Heart right ventricle (tissue), 16 donors: ENCODE results near the gene LRCH4. TPM values are rescaled to one million over a fixed set of nuclear protein-coding genes. Genes with fewer than 3 reads are reported as not detected.

Source experiments
- ATAC-seq, 8 donors: fragments of 200-7000 bp; cut with Tn5 transposase; one replicate each; pipeline ENCODE4 v1.9.1; 2020; ENCODE audit warnings: mild to moderate bottlenecking in 8 of 8, moderate library complexity in 8 of 8, moderate number of reproducible peaks in 1 of 8
- DNase-seq, 2 donors: peaks; one replicate each; pipeline ENCODE4 v3.0.0-alpha.2; 2020
- H3K27ac ChIP-seq, 10 donors: fragments of 200-600 bp; sonication (generic) in 2 of 10; one replicate each; pipeline versions ENCODE4 v1.5.0 to v1.8.0; 2020 to 2022; ENCODE audit warnings: mild to moderate bottlenecking in 3 of 10
- H3K27me3 ChIP-seq, 7 donors: fragments of 200-600 bp; one replicate each; pipeline ENCODE4 v1.8.0; 2021 to 2022; ENCODE audit warnings: mild to moderate bottlenecking in 2 of 7
- H3K36me3 ChIP-seq, 9 donors: fragments of 200-600 bp; sonication (generic) in 1 of 9; one replicate each; pipeline versions ENCODE4 v1.5.0 to v1.8.0; 2020 to 2022; ENCODE audit warnings: mild to moderate bottlenecking in 2 of 9
- H3K4me1 ChIP-seq, 9 donors: fragments of 200-600 bp; sonication (generic) in 1 of 9; one replicate each; pipeline versions ENCODE4 v1.5.0 to v1.8.0; 2020 to 2022; ENCODE audit warnings: mild to moderate bottlenecking in 4 of 9
- H3K4me3 ChIP-seq, 10 donors: fragments of 200-600 bp; sonication (generic) in 2 of 10; one replicate each; pipeline versions ENCODE4 v1.5.0 to v1.8.0; 2020 to 2022; ENCODE audit warnings: mild to moderate bottlenecking in 7 of 10, moderate library complexity in 2 of 10
- H3K9me3 ChIP-seq, 11 donors: fragments of 200-600 bp in 10 of 11; sonication (generic) in 2 of 11; one replicate each; pipeline versions ENCODE4 v1.5.0 to v1.8.0; 2013 to 2022; ENCODE audit warnings: mild to moderate bottlenecking in 2 of 11, control low read depth in 1 of 11, moderate library complexity in 1 of 11
- CTCF ChIP-seq, 9 donors: fragments of 200-600 bp; sonication (generic) in 2 of 9; IDR thresholded peaks; one replicate each; pipeline versions ENCODE4 v1.5.0 to v1.8.0; 2021 to 2022; ENCODE audit warnings: antibody characterized with exemption in 9 of 9, mild to moderate bottlenecking in 5 of 9, moderate library complexity in 1 of 9
- WGBS, 2 donors: extraction: QIAGEN DNeasy Blood & Tissue Kit; methylation state at CpG; one replicate each; pipeline ENCODE4 v1.1.7; 2013; ENCODE audit warnings: inconsistent platforms in 1 of 2; 5-methylcytosine and 5-hydroxymethylcytosine counted together
- intact Hi-C, 10 donors: fragments of 100-400 bp; cut with DNase I; formaldehyde crosslinking; loops; one replicate each; pipeline versions ENCODE4 v1.11.1 to v1.14.2; 2022
- polyA plus RNA-seq, 2 donors: library from polyadenylated mRNA; stranded (reverse); fragments of 200-250 nt; gene quantifications; one replicate each; pipeline ENCODE4 v1.2.3, GENCODE V29; 2013
- total RNA-seq, 10 donors: library from RNA; stranded (reverse); fragmentation: NEBNext Ultra II Directional in 3 of 10; extraction: Animal tissue kit (Norgen Biotek cat#: 25700) in 3 of 10; gene quantifications; one replicate each; pipeline versions ENCODE4 v1.2.1 to v1.2.4, GENCODE V29; 2021 to 2023
- donor health status: Arrhythmogenic right ventricular cardiomyopathy.
- donor health status: ischemic (EF 13 %, LVEDD 7.1; RV severe dilation, severe dysfunction).
- donor health status: healthy with polysubstance abuse.
- donor health status: DM: no; HTN: yes; CAD: no.
- donor health status: DM: no; HTN: no; CAD: no.
- donor health status: ischemic (EF 25% LVEDD 6.9; RV normal size, moderate dysfunction).
- donor health status: ischemic (EF 25% LVEDD 5.7; RV mildly dilated, moderate dysfunction).
- donor health status: healthy.
- donor health status: DM: yes; HTN: yes; CAD: no.
- donor health status: Ischemic cardiomyopathy.
- donor health status: ischemic (EF 35%, LVEDD 5.7; RV mildly dilated, moderate dysfunction).
- donor health status: nonischemic (EF 11% LVEDD 7.7; RV severe dilation, severe dysfunction).
- donor health status: DM: yes; HTN: yes; CAD: no.
- donor health status: PGD.
- donor health status: ischemic (EF 29% LVEDD 5.4; RV normal size, mild dysfunction).
- donor health status: nonischemic (EF 23%, LVEDD 6.1; RV moderate dilation, normal function).

LRCH4 gene
- total and polyA plus RNA-seq, 12 donors, result 18.4 to 57.6 (median 24.1) TPM

DNA sequence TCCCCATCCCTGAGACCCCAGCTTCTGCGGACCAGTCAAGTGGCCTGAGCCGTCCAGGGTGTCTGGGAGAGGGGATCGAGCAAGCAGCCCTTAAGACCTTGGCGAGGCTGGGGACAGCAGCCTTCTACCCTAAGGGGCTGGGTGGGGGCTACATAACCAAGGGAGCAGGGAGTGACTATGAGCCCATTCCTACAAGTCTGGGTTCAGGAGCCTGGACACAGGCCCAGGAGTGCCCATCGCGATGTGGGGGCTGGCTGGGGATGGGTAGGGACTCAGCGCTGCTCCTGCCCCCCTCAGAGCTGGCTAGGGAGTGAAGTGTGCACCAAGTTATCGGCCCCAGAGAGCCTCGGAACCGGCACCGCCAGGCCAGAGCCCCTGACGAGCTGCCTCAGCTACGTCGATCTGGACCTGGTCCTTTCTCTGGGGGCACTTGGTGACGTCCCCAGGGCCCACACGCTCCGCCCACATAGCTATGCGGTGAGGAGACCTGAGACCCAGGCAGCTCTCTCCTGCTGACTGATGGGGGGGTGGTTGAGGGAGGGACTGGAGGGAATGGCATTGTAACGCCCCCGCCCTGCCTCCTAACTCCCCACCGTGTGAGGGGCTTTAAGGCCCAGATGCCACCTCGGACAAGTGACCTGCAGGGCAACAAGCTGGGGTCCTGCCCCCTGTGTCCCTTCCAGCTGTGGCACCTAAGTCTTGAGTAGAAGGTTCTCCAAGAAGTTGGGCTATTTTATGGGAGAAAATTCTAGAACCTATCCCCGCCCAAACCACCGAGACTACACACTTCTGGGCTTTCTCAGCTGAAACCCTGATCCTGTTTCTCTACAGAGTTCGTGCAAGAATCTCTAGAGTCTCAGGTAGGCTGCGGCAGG, 14.7 kb downstream of the LRCH4 start:
- peaks cover 0 to 26% (median 15%) of the 10 kb centered on the region in 9 donors for H3K4me1 ChIP-seq
- ATAC-seq (no peak), DNase-seq (no peak)
- no peak overlapping the region for H3K27ac ChIP-seq
- H3K9me3 ChIP-seq, result no peaks in the 10 kb centered on the region
- intact Hi-C loops, result no loop called here
- WGBS, 2 donors, result 69 to 73% methylated on average over 26 of the region's 26 CpGs
- H3K36me3 ChIP-seq, result peaks cover 0 to 36% (median 22%) of the 10 kb centered on the region in 9 donors
- peaks cover 0 to 18% (median 0%) of the 10 kb centered on the region in 7 donors for H3K27me3 ChIP-seq
- no peak for TF ChIP-seq CTCF (IDR thresholded peaks at IDR 0.05)
- H3K4me3 ChIP-seq, result no peak overlapping the region

- Histone ChIP-seq H3K9me3 (no peaks in the 10 kb centered on the region), H3K4me1 (peaks cover 0 to 27% (median 15%) of the 10 kb centered on the region in 9 donors), H3K27me3 (peaks cover 0 to 18% (median 0%) of the 10 kb centered on the region in 7 donors), H3K36me3 (peaks cover 0 to 16% (median 3%) of the 10 kb centered on the region in 9 donors), H3K4me3 (peak overlapping the region in 9 of 10 donors; percentile 22 to 54 (median 43)), H3K27ac (peak overlapping the region in 2 of 10 donors; percentile 5 to 38)
- peak in 1 of 2 donors; percentile 40 for DNase-seq
- peak; percentile 12 to 48 (median 30) for ATAC-seq
- 24 to 25% methylated on average over 36 of the region's 36 CpGs for WGBS, 2 donors
- peak in 7 of 9 donors; percentile 21 to 44 (median 32) for TF ChIP-seq CTCF (IDR thresholded peaks at IDR 0.05)
- intact Hi-C loops, result loop anchor here in 3 of 10 donors (2.0 to 5.0 kb wide), 2 partner anchors 114 to 123 kb away; partner anchors contain the start of gene GIGYF1 (in 2 of the 3)
These were observed 16.8 kb downstream of the LRCH4 start for GRCh38 chr7:100568896-100569844.

DNA sequence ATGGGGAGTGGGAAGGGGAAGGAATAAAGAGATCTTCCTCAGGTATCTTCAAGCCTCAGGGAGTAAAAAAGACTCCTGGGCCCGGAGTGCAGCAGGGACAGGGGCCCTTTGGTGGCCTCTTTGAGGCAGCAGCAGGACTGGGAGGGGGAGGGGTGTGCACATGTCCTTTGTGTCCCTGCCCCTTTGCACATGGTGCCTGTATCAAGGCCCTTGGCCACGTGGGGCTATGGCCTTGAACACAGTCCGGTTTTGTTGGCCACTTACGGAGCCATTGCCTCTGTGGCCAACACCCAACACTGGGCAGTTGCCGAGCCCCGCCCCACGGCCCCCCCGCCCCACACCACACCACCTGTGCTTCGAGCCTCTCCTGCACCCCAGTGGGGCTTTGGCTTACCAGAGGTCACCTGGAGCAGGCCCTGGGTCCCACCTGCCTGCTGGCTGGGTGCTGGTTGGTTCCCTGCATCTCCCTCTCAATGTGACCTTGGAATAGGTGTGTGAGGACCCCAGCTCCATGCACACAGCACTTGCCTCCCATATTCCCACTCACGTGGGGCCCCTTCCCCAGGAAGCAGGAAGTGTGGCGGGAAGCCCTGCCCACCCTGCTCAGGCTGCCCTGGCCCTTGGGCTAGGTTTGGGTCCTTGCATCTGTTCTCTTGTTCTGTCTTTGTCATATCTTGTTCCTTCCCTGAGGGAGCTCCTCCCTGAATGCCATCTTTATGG, 17.6 kb downstream of the LRCH4 start:
- intact Hi-C loops, result loop anchor here in 3 of 10 donors (2.0 to 5.0 kb wide), 2 partner anchors 114 to 124 kb away; partner anchors contain the start of gene GIGYF1 (in 2 of the 3)
- Histone ChIP-seq H3K9me3 (no peaks in the 10 kb centered on the region), H3K27ac (no peak overlapping the region), H3K27me3 (peaks cover 0 to 18% (median 0%) of the 10 kb centered on the region in 7 donors), H3K4me3 (no peak overlapping the region), H3K36me3 (peaks cover 0 to 9% (median 0%) of the 10 kb centered on the region in 9 donors), H3K4me1 (peaks cover 0 to 33% (median 15%) of the 10 kb centered on the region in 9 donors)
- ATAC-seq, result peak in 1 of 8 donors; percentile 1
- TF ChIP-seq CTCF (IDR thresholded peaks at IDR 0.05), result no peak
- 64 to 80% methylated on average over 11 of the region's 11 CpGs for WGBS, 2 donors
- no peak for DNase-seq
